CD4-positive, alpha-beta T cell (primary cell): ENCODE results near the gene GNA15. TPM values are rescaled to one million over a fixed set of nuclear protein-coding genes. Genes with fewer than 3 reads are reported as not detected.
"Not testable (repeated sequence)": the region's sequence is repeated elsewhere in the genome, so short reads cannot be mapped to it uniquely, and the experiment has no call there.

Experiments
- ATAC-seq: fragments of 200-7000 bp; cut with Tn5 transposase; one replicate; pipeline ENCODE4 v1.10.0; 2022; ENCODE audit warnings: mild to moderate bottlenecking; ENCODE audit not compliant: poor library complexity
- CTCF ChIA-PET: fragments of 350-600 bp; sonication (Branson Sonifier 250); formaldehyde crosslinking; loops from one replicate; lab custom pipeline; 2021; ENCODE audit warnings: antibody characterized with exemption, inconsistent platforms; lab: Charles Lee
- POLR2A ChIA-PET: fragments of 350-600 bp; sonication (Branson Sonifier 250); formaldehyde crosslinking; loops from one replicate; lab custom pipeline; 2021; ENCODE audit warnings: antibody characterized with exemption, inconsistent platforms; lab: Charles Lee
- DNase-seq, 14 experiments: peaks; one replicate each; pipeline ENCODE4 v3.0.0-alpha.2; 2013 to 2020; ENCODE audit warnings: mixed read lengths in 2 of 14
- H3K27ac ChIP-seq, 2 donors: one replicate each; pipeline versions ENCODE4 v1.5.1 to v1.7.0; 2013; ENCODE audit warnings: low read length in 2 of 2, low read depth in 1 of 2, mild to moderate bottlenecking in 1 of 2
- H3K27me3 ChIP-seq, 2 experiments: 1 replicate in 1 of 2; 2 replicates in 1 of 2; pipeline versions ENCODE4 v1.6.1 to v1.7.0; 2013; ENCODE audit warnings: low read length in 2 of 2, control low read depth in 1 of 2, mild to moderate bottlenecking in 1 of 2, moderate library complexity in 1 of 2; ENCODE audit not compliant: insufficient read depth in 2 of 2, control insufficient read depth in 1 of 2
- H3K36me3 ChIP-seq: one replicate; pipeline ENCODE4 v1.6.1; 2013; ENCODE audit warnings: low read length, control low read depth; ENCODE audit not compliant: insufficient read depth
- H3K4me1 ChIP-seq: one replicate; pipeline ENCODE4 v1.6.1; 2013; ENCODE audit warnings: low read length, control low read depth; ENCODE audit not compliant: insufficient read depth
- H3K4me3 ChIP-seq: one replicate; pipeline ENCODE4 v1.5.1; 2013; ENCODE audit warnings: mild to moderate bottlenecking, low read length, moderate library complexity
- H3K9me3 ChIP-seq, 2 experiments: 1 replicate in 1 of 2; 2 replicates in 1 of 2; pipeline versions ENCODE4 v1.6.1 to v1.7.0; 2013; ENCODE audit warnings: low read length in 2 of 2, mild to moderate bottlenecking in 2 of 2, control low read depth in 1 of 2, moderate library complexity in 1 of 2; ENCODE audit not compliant: control insufficient read depth in 1 of 2, insufficient read depth in 1 of 2
- H3K27ac Mint-ChIP-seq: one replicate; pipeline ENCODE4 v1.8.0; 2020; ENCODE audit warnings: mixed read lengths
- H3K27me3 Mint-ChIP-seq: one replicate; pipeline ENCODE4 v1.8.0; 2021; ENCODE audit warnings: mixed read lengths
- H3K36me3 Mint-ChIP-seq: one replicate; pipeline ENCODE4 v1.8.0; 2021; ENCODE audit warnings: low read depth, mixed read lengths
- H3K4me1 Mint-ChIP-seq: one replicate; pipeline ENCODE4 v1.8.0; 2021; ENCODE audit warnings: low read depth, mixed read lengths
- H3K4me3 Mint-ChIP-seq: one replicate; pipeline ENCODE4 v1.8.0; 2020; ENCODE audit warnings: mild to moderate bottlenecking, mixed read lengths
- H3K9me3 Mint-ChIP-seq: one replicate; pipeline ENCODE4 v1.8.0; 2020; ENCODE audit warnings: mixed read lengths
- intact Hi-C, 2 experiments: fragments of 100-400 bp; cut with DNase I in 1 of 2; cut with micrococcal nuclease in 1 of 2; formaldehyde crosslinking; loops; one replicate each; pipeline versions ENCODE4 v1.15.1 to v1.9.0; 2023 to 2025; cut with DNase I, micrococcal nuclease
- total RNA-seq, 174 experiments: library from RNA in 2 of 174; stranded (reverse) in 2 of 174; gene quantifications; one replicate each; pipeline ENCODE4 v1.2.3 and lab custom pipeline; 2021 to 2026
- TF ChIP-seq, protein P1 (sequence below): fragments of 200-600 bp; IDR thresholded peaks from one replicate; pipeline ENCODE4 v1.8.0; 2022; ENCODE audit warnings: antibody characterized with exemption, mild to moderate bottlenecking

Gene GNA15
- total RNA-seq, 2 experiments from 2014 or later, result 12.1 to 14.9 TPM

DNA sequence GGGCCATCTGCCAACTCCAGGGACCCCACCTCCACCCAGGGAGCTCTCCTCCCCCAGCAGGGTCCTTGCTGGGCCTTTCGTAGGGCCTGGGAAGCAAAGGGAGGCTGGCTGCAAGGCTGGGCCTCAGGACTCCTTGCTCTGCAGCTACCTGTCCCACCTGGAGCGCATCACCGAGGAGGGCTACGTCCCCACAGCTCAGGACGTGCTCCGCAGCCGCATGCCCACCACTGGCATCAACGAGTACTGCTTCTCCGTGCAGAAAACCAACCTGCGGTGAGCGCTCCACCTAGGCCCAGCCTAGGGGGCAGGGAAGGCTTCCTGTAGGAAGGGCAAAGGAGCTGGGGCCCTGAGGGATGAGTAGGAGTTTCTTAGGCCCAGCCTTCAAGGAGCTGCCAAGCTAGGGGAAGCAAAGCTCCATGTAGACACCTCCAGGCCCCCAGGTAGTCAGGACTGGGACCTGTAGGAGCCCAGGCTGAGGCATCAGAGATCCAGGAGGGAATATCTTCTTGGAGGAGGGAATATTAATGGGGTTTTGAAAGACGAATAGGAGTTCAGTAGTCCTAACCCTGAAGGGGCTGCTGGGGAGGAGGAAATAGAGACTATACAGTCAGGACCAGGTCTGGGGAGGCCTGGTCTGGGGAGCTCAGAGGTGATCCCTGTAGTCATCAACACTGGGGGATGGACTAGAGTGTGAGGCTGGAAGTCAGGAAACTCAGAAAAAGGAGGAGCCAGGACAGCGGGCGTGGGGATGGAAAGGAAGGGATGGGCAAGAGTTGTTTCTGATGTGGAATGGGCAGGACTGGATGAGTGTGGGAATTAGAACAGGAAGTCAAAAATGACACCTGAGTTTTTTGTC lies 16.0 kb downstream of the GNA15 start:
- ChIA-PET POLR2A (interaction anchor here (1.1 kb wide), 2 partner anchors 34 to 35 kb away, joined by 3 to 4 read pairs; partner anchors contain the start of gene NCLN), CTCF (interaction anchor here (1.2 kb wide), 1 partner anchor 26 kb away, joined by 4 read pairs; no protein-coding TSS in a partner anchor)
- Mint-ChIP-seq H3K27me3 (no peaks in the 10 kb centered on the region), H3K4me1 (no peaks in the 10 kb centered on the region), H3K27ac (no peak overlapping the region), H3K9me3 (no peaks in the 10 kb centered on the region), H3K36me3 (no peaks in the 10 kb centered on the region), H3K4me3 (no peak overlapping the region)
- H3K9me3 ChIP-seq, result peaks cover 0 to 6% of the 10 kb centered on the region in 2 experiments
- H3K4me1 ChIP-seq, result peaks cover 40% of the 10 kb centered on the region
- H3K27ac ChIP-seq, result no peak overlapping the region
- H3K4me3 ChIP-seq, result no peak overlapping the region
- intact Hi-C loops, result no loop called here
- H3K36me3 ChIP-seq, result peaks cover 7% of the 10 kb centered on the region
- no peak for DNase-seq
- no peak for ATAC-seq
- TF ChIP-seq, protein P1, sequence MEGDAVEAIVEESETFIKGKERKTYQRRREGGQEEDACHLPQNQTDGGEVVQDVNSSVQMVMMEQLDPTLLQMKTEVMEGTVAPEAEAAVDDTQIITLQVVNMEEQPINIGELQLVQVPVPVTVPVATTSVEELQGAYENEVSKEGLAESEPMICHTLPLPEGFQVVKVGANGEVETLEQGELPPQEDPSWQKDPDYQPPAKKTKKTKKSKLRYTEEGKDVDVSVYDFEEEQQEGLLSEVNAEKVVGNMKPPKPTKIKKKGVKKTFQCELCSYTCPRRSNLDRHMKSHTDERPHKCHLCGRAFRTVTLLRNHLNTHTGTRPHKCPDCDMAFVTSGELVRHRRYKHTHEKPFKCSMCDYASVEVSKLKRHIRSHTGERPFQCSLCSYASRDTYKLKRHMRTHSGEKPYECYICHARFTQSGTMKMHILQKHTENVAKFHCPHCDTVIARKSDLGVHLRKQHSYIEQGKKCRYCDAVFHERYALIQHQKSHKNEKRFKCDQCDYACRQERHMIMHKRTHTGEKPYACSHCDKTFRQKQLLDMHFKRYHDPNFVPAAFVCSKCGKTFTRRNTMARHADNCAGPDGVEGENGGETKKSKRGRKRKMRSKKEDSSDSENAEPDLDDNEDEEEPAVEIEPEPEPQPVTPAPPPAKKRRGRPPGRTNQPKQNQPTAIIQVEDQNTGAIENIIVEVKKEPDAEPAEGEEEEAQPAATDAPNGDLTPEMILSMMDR, result no peak
- H3K27me3 ChIP-seq, result no peaks in the 10 kb centered on the region

DNA sequence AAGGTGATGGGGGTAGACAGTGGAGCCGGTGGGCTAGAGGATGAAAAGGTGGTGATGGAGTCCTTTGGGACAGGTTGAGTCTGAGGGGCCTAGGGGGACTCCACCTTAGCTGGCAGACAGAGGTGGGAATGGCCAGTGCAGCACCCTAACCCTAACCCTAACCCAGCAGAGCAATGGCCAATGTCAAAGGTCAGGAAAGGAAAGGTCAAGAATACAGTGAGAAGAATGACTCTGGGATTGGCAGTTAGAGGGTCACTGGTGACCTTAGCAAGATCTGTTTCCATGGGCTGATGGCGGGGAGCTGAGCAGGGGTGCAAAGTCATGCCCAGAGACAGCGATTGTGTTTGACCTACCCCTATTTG lies 16.6 kb downstream of the GNA15 start:
- ChIA-PET POLR2A (interaction anchor here (0.7 kb wide), 1 partner anchor 32 kb away, joined by 3 read pairs; no protein-coding TSS in a partner anchor), CTCF (interaction anchor here (1.2 kb wide), 1 partner anchor 26 kb away, joined by 4 read pairs; no protein-coding TSS in a partner anchor)
- Mint-ChIP-seq H3K36me3 (no peaks in the 10 kb centered on the region), H3K27ac (no peak overlapping the region), H3K9me3 (no peaks in the 10 kb centered on the region), H3K27me3 (no peaks in the 10 kb centered on the region), H3K4me1 (no peaks in the 10 kb centered on the region), H3K4me3 (no peak overlapping the region)
- Histone ChIP-seq H3K27ac (no peak overlapping the region), H3K4me3 (no peak overlapping the region), H3K27me3 (no peaks in the 10 kb centered on the region), H3K9me3 (peaks cover 0 to 6% of the 10 kb centered on the region in 2 experiments), H3K4me1 (peaks cover 37% of the 10 kb centered on the region), H3K36me3 (peaks cover 7% of the 10 kb centered on the region)
- TF ChIP-seq, protein P1, result no peak
- intact Hi-C loops, result no loop called here
- DNase-seq (no peak), ATAC-seq (no peak)

DNA sequence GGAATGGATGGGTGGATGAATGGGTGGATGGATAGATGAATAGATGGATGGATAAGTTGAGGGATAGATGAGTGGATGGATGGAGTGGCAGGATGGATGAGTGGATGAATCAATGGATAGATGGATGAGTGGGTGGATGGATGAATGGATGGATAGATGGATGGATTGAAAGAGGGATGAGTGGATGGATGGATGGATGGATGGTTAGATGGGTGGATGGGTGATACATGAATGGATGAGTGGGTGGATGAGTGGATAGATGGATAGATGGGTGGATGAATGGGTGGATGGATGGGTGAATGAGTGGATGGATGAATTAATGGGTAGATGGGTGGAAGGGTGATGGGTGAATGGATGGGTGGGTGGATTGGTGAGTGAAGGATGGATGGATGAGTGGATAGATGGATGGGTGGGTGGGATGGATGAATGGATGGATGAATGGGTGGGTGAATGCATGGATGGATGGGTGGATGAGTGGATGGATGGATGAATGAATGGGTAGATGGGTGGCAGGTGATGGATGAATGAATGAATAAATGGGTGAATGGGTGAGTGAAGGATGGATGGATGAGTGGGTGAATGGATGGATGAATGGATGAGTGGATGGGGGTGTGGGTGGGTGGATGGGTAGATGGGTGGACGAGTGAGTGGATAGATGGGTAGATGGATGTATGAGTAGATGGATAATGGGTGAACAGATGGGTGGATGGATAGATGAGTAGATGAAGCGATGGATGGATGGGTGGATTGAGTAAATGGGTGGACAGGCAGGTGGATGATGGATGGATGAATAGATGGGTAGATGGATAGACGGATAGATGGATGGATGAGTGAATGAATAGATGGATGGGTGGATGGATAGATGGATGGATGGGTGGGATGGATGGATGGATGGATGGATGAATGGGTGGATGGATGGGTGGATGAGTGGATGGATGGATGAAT lies 17.7 kb downstream of the GNA15 start:
- H3K36me3 ChIP-seq, result peaks cover 7% of the 10 kb centered on the region
- intact Hi-C loops, result no loop called here
- POLR2A ChIA-PET, result no interaction called here

DNA sequence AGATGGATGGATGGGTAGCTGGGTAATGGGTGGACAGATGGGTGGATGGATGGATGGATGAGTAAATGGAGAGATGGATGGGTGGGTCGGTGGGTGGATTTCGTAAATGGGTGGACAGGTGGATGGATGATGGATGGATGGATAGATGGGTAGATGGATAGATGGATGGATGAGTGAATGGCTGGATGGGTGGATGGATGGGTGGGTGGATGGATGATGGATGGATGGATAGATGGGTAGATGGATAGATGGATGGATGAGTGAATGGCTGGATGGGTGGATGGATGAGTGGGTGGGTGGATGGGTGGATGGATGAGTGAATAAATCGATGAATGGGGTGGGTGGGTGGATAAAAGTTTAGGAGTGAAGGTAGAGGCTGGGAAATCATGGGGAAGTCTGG lies 18.6 kb downstream of the GNA15 start:
- peak overlapping the region; percentile 52 for H3K4me3 Mint-ChIP-seq
- ATAC-seq, intact Hi-C loops, H3K4me1 Mint-ChIP-seq, H3K36me3 ChIP-seq, H3K27me3 Mint-ChIP-seq, H3K27me3 ChIP-seq, H3K9me3 Mint-ChIP-seq, H3K9me3 ChIP-seq, CTCF ChIA-PET, POLR2A ChIA-PET, DNase-seq, H3K36me3 Mint-ChIP-seq: not testable (repeated sequence)
- Histone ChIP-seq H3K4me1 (peaks cover 37% of the 10 kb centered on the region), H3K27ac (peak overlapping the region; percentile 27 to 78), H3K4me3 (peak overlapping the region; percentile 24)
- peak overlapping the region; percentile 87 for H3K27ac Mint-ChIP-seq

More for the DNA sequence above, 17.7 kb downstream of the GNA15 start:
- H3K4me1 ChIP-seq, result peaks cover 37% of the 10 kb centered on the region
- H3K27ac ChIP-seq, result no peak overlapping the region
- Mint-ChIP-seq H3K4me3 (no peak overlapping the region), H3K27ac (no peak overlapping the region), H3K27me3 (no peaks in the 10 kb centered on the region), H3K9me3 (no peaks in the 10 kb centered on the region), H3K36me3 (no peaks in the 10 kb centered on the region), H3K4me1 (no peaks in the 10 kb centered on the region)
- peaks cover 0 to 6% of the 10 kb centered on the region in 2 experiments for H3K9me3 ChIP-seq
- ATAC-seq (no peak), DNase-seq (no peak)
- no peaks in the 10 kb centered on the region for H3K27me3 ChIP-seq
- CTCF ChIA-PET, result interaction anchor here (1.2 kb wide), 1 partner anchor 27 kb away, joined by 4 read pairs; no protein-coding TSS in a partner anchor
- no peak overlapping the region for H3K4me3 ChIP-seq
- TF ChIP-seq, protein P1, result no peak
